ENCODE results near the gene DEFB131A.
"Not testable (repeated sequence)": the region's sequence is repeated elsewhere in the genome, so short reads cannot be mapped to it uniquely, and the experiment has no call there.

DNA sequence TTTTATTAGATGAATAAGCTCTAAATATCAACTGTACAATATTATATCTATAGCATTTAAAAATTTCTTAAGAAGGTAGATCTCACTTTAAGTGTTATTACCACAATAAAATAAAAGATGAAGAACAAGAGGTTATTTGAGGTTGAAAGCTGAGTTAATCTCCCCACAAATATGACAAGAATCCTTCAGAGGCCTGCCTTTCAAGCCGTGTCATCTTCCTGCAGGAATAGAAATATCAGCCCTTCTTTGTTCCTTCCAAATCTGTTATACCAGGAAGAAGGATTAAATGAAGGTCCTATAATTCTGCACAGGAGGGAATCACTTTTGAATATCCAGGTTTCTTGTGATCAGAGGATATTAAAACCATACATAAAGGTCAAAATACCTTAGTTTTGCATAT is 18.3 kb upstream of the DEFB131A start:
- TF ChIP-seq, protein P1, sequence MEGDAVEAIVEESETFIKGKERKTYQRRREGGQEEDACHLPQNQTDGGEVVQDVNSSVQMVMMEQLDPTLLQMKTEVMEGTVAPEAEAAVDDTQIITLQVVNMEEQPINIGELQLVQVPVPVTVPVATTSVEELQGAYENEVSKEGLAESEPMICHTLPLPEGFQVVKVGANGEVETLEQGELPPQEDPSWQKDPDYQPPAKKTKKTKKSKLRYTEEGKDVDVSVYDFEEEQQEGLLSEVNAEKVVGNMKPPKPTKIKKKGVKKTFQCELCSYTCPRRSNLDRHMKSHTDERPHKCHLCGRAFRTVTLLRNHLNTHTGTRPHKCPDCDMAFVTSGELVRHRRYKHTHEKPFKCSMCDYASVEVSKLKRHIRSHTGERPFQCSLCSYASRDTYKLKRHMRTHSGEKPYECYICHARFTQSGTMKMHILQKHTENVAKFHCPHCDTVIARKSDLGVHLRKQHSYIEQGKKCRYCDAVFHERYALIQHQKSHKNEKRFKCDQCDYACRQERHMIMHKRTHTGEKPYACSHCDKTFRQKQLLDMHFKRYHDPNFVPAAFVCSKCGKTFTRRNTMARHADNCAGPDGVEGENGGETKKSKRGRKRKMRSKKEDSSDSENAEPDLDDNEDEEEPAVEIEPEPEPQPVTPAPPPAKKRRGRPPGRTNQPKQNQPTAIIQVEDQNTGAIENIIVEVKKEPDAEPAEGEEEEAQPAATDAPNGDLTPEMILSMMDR (conservative IDR thresholded peaks at IDR 0.05; ENCODE audit: low read length) = not testable (repeated sequence)
- not testable (repeated sequence) for TF ChIP-seq EZH2phosphoT487 (IDR thresholded peaks at IDR 0.05; ENCODE audit: borderline replicate concordance)
